HepG2 (cell line): ENCODE data around the gene TUFM. TPM values are rescaled to one million over a fixed set of nuclear protein-coding genes. Genes with fewer than 3 reads are reported as not detected.
A peak's percentile ranks its signal among the peaks of the same experiment; 100 is the strongest.

Experiments used
- ARHGAP35 ChIP-seq: sonication (generic); formaldehyde crosslinking; IDR thresholded peaks from 2 replicates; pipeline ENCODE4 v1.9.0; 2022; ENCODE audit warnings: mild to moderate bottlenecking, inconsistent platforms, moderate library complexity, missing genetic modification reagents, borderline replicate concordance
- CREM ChIP-seq, 2 experiments: sonication (generic) in 1 of 2; formaldehyde crosslinking in 1 of 2; IDR thresholded peaks; 2 replicates each; pipeline versions ENCODE4 v1.4.0 to v1.6.1; 2016 to 2020; ENCODE audit warnings: antibody characterized with exemption in 1 of 2, mild to moderate bottlenecking in 1 of 2, missing genetic modification reagents in 1 of 2
- GFI1 ChIP-seq: sonication (generic); formaldehyde crosslinking; IDR thresholded peaks from 2 replicates; pipeline ENCODE4 v1.5.0; 2020; ENCODE audit warnings: missing genetic modification reagents, mild to moderate bottlenecking, borderline replicate concordance
- KLF6 ChIP-seq: IDR thresholded peaks from 2 replicates; pipeline ENCODE4 v1.8.0; 2016; ENCODE audit warnings: missing biosample characterization, missing genetic modification reagents
- NFE2L2 ChIP-seq: fragments of 150-350 bp; IDR thresholded peaks from 2 replicates; pipeline ENCODE4 v1.6.1; 2014; ENCODE audit warnings: low read length
- RAD51 ChIP-seq: fragments of 450-650 bp; IDR thresholded peaks from 2 replicates; pipeline ENCODE4 v1.6.1; 2016; ENCODE audit warnings: borderline replicate concordance
- RARA ChIP-seq: IDR thresholded peaks from 2 replicates; pipeline ENCODE4 v1.6.1; 2016; ENCODE audit warnings: missing genetic modification reagents, missing compliant biosample characterization
- SCMH1 ChIP-seq: sonication (generic); formaldehyde crosslinking; IDR thresholded peaks from 2 replicates; pipeline ENCODE4 v1.9.0; 2021; ENCODE audit warnings: missing genetic modification reagents, mild to moderate bottlenecking, borderline replicate concordance
- SPEN ChIP-seq: sonication (generic); formaldehyde crosslinking; IDR thresholded peaks from 2 replicates; pipeline ENCODE4 v1.5.1; 2020; ENCODE audit warnings: low read depth, mild to moderate bottlenecking, missing genetic modification reagents
- ZBTB42 ChIP-seq: sonication (generic); formaldehyde crosslinking; IDR thresholded peaks from 2 replicates; pipeline ENCODE4 v1.5.0; 2020; ENCODE audit warnings: mild to moderate bottlenecking, missing genetic modification reagents
- ZNF124 ChIP-seq: sonication (generic); formaldehyde crosslinking; IDR thresholded peaks from 2 replicates; pipeline ENCODE4 v1.4.0; 2020; ENCODE audit warnings: missing genetic modification reagents
- ZNF225 ChIP-seq: sonication (generic); formaldehyde crosslinking; IDR thresholded peaks from 2 replicates; pipeline ENCODE4 v1.4.0; 2020; ENCODE audit warnings: mild to moderate bottlenecking, missing genetic modification reagents
- ZNF530 ChIP-seq: sonication (generic); formaldehyde crosslinking; IDR thresholded peaks from 2 replicates; pipeline ENCODE4 v1.5.0; 2020; ENCODE audit warnings: low read depth, mild to moderate bottlenecking, missing genetic modification reagents
- ZNF615 ChIP-seq: sonication (generic); formaldehyde crosslinking; IDR thresholded peaks from 2 replicates; pipeline ENCODE4 v1.5.0; 2020; ENCODE audit warnings: mild to moderate bottlenecking, missing genetic modification reagents, borderline replicate concordance
- ZNF850 ChIP-seq: sonication (generic); formaldehyde crosslinking; conservative IDR thresholded peaks from 2 replicates; pipeline ENCODE4 v1.9.0; 2021; ENCODE audit warnings: mild to moderate bottlenecking, missing genetic modification reagents
- polyA plus RNA-seq, 8 experiments: library from polyadenylated mRNA; depleted of rRNA in 3 of 8; stranded (reverse) in 7 of 8; unstranded in 1 of 8; fragments of >200 nt; fragmentation: Illumina TruSeq in 4 of 8; extraction: Trizol in 4 of 8; gene quantifications; 2 replicates each; pipeline versions ENCODE4 v1.2.1 to v1.2.3, GENCODE V29; 2011 to 2016; ENCODE audit warnings: low read depth in 4 of 8, missing spikeins in 1 of 8, mixed read lengths in 1 of 8; ENCODE audit not compliant: insufficient read depth in 1 of 8
- total RNA-seq, 5 experiments: library from RNA; depleted of rRNA; stranded (reverse); fragments of >200 nt; fragmentation: Illumina TruSeq; extraction: Trizol; gene quantifications; 2 replicates each; pipeline ENCODE4 v1.2.3, GENCODE V29; 2016; ENCODE audit warnings: low read depth in 1 of 5
- TF ChIP-seq, protein P1 (sequence below): sonication (generic); formaldehyde crosslinking; IDR thresholded peaks from 2 replicates; pipeline ENCODE4 v1.4.0; 2020; ENCODE audit warnings: missing genetic modification reagents
- TF ChIP-seq, protein P2 (sequence below): sonication (generic); formaldehyde crosslinking; IDR thresholded peaks from 2 replicates; pipeline ENCODE4 v1.8.0; 2022; ENCODE audit warnings: mild to moderate bottlenecking, missing genetic modification reagents
- TF ChIP-seq, protein P3 (sequence below): sonication (generic); formaldehyde crosslinking; IDR thresholded peaks from 2 replicates; pipeline ENCODE4 v1.4.0; 2020; ENCODE audit warnings: mild to moderate bottlenecking, missing genetic modification reagents
- TF ChIP-seq, protein P4 (sequence below): sonication (generic); formaldehyde crosslinking; IDR thresholded peaks from 2 replicates; pipeline ENCODE4 v1.8.0; 2022; ENCODE audit warnings: missing genetic modification reagents, low read depth, mild to moderate bottlenecking, borderline replicate concordance
- TF ChIP-seq, protein P5 (sequence below): sonication (generic); formaldehyde crosslinking; IDR thresholded peaks from 2 replicates; pipeline ENCODE4 v1.5.0; 2020; ENCODE audit warnings: missing genetic modification reagents
- TF ChIP-seq, protein P6 (sequence below): IDR thresholded peaks from 2 replicates; pipeline ENCODE4 v1.6.1; 2012; ENCODE audit warnings: low read depth, low read length, improper control_type of control experiment

Gene TUFM
- total and polyA plus RNA-seq, 2 of the 13 experiments (the other 11 are each of a cell fraction or from before 2014, with no cell fraction given) = 206 to 298 TPM

DNA sequence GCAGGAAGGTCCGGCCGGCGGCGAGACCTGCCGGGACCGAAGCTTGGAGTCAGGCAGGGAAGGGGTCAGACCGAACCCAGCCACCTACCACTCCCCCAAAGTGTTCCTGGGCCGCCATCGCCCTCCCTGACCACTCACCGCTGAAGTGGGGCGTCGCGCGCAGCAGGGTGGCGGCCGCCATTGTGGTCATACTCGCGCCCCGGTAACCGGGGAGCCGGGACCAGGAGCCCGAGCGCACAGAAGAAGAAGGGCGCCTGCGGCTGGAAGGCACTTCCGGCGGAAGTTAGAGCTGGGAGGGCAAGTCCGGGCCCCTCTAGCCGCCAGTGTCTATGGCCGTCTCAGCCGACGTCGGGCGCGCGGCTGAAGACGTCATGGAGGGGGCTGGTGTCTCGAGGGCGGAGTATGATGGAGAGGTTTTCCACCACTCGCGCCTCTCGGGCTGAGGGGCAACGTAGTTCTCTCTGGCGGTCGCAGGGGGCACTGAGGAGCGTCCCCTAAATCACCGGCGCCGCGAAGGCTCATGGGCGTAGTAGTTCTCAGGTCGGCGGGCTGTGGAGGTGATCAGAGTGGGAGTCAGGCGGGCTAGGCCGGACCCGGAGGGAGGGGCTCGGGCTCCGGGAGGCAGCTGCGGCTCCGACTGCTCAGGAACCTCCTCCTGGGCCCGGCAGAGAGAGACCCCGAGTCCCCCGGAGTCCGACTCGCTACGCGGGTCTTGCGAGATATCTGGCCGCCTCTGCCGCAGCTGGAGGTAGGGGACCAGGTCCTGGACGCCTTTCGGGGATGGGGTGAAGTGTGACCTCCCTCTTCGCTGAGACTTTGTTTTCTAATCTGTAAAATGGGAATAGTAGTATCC is at the start of gene TUFM (continued):
- TF ChIP-seq SCMH1 (CRISPR knock-in tag) (no peak), ZBTB42 (CRISPR knock-in tag) (no peak; the same call in 1 of the 2 replicates), RARA (CRISPR knock-in tag) (peak; percentile 56), CREM (IDR thresholded peaks at IDR 0.05) (peak; percentile 99), CREM (CRISPR knock-in tag; IDR thresholded peaks at IDR 0.05) (peak; percentile 86), ZNF124 (CRISPR knock-in tag) (peak; percentile 96), ZNF850 (peak; percentile 82; the same call in 1 of the 2 replicates), SPEN (CRISPR knock-in tag) (peak; percentile 97), ZNF615 (CRISPR knock-in tag) (0 out of 2 replicates have a peak, but pooled peaks have one; percentile 14), GFI1 (CRISPR knock-in tag) (peak; percentile 77; the same call in 1 of the 2 replicates), ZNF530 (CRISPR knock-in tag) (no peak), ARHGAP35 (CRISPR knock-in tag) (peak; percentile 81; the same call in 1 of the 2 replicates), ZNF225 (CRISPR knock-in tag) (peak; percentile 68; the same call in 1 of the 2 replicates), NFE2L2 (no peak), RAD51 (no peak), KLF6 (CRISPR knock-in tag) (no peak; the same call in 1 of the 2 replicates)
- TF ChIP-seq, protein P1, sequence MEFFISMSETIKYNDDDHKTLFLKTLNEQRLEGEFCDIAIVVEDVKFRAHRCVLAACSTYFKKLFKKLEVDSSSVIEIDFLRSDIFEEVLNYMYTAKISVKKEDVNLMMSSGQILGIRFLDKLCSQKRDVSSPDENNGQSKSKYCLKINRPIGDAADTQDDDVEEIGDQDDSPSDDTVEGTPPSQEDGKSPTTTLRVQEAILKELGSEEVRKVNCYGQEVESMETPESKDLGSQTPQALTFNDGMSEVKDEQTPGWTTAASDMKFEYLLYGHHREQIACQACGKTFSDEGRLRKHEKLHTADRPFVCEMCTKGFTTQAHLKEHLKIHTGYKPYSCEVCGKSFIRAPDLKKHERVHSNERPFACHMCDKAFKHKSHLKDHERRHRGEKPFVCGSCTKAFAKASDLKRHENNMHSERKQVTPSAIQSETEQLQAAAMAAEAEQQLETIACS = peak; percentile 75
- TF ChIP-seq, protein P2, sequence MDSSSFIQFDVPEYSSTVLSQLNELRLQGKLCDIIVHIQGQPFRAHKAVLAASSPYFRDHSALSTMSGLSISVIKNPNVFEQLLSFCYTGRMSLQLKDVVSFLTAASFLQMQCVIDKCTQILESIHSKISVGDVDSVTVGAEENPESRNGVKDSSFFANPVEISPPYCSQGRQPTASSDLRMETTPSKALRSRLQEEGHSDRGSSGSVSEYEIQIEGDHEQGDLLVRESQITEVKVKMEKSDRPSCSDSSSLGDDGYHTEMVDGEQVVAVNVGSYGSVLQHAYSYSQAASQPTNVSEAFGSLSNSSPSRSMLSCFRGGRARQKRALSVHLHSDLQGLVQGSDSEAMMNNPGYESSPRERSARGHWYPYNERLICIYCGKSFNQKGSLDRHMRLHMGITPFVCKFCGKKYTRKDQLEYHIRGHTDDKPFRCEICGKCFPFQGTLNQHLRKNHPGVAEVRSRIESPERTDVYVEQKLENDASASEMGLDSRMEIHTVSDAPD (CRISPR knock-in tag) = no peak; the same call in none of the 2 replicates
- TF ChIP-seq, protein P3, sequence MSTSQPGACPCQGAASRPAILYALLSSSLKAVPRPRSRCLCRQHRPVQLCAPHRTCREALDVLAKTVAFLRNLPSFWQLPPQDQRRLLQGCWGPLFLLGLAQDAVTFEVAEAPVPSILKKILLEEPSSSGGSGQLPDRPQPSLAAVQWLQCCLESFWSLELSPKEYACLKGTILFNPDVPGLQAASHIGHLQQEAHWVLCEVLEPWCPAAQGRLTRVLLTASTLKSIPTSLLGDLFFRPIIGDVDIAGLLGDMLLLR = no peak
- TF ChIP-seq, protein P4, sequence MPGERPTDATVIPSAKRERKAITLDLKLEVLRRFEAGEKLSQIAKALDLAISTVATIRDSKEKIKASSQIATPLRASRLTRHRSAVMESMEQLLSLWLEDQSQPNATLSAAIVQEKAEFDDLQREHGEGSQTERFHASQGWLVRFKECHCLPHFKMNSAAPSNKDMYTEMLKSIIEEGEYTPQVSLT (CRISPR knock-in tag) = no peak
- TF ChIP-seq, protein P5, sequence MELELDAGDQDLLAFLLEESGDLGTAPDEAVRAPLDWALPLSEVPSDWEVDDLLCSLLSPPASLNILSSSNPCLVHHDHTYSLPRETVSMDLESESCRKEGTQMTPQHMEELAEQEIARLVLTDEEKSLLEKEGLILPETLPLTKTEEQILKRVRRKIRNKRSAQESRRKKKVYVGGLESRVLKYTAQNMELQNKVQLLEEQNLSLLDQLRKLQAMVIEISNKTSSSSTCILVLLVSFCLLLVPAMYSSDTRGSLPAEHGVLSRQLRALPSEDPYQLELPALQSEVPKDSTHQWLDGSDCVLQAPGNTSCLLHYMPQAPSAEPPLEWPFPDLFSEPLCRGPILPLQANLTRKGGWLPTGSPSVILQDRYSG (CRISPR knock-in tag) = 0 out of 2 replicates have a peak, but pooled peaks have one; percentile 73
- TF ChIP-seq, protein P6, sequence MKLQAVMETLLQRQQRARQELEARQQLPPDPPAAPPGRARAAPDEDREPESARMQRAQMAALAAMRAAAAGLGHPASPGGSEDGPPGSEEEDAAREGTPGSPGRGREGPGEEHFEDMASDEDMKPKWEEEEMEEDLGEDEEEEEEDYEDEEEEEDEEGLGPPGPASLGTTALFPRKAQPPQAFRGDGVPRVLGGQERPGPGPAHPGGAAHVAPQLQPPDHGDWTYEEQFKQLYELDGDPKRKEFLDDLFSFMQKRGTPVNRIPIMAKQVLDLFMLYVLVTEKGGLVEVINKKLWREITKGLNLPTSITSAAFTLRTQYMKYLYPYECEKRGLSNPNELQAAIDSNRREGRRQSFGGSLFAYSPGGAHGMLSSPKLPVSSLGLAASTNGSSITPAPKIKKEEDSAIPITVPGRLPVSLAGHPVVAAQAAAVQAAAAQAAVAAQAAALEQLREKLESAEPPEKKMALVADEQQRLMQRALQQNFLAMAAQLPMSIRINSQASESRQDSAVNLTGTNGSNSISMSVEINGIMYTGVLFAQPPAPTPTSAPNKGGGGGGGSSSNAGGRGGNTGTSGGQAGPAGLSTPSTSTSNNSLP = peak; percentile 59; the same call in 1 of the 2 replicates
